H9 (cell line): ENCODE measurements around the gene SOX11. TPM values are rescaled to one million over a fixed set of nuclear protein-coding genes. Genes with fewer than 3 reads are reported as not detected.

Experiments used
- DNase-seq: peaks from one replicate; pipeline ENCODE4 v3.0.0-alpha.2; 2017
- H2AFZ ChIP-seq: one replicate; pipeline ENCODE4 v1.6.1; 2013; ENCODE audit warnings: mild to moderate bottlenecking, low read length, control low read depth, moderate library complexity
- H2AK5ac ChIP-seq: 2 replicates; pipeline ENCODE4 v1.6.1; 2013; ENCODE audit warnings: low read length, control low read depth, mixed read lengths; ENCODE audit not compliant: insufficient read length
- H2BK120ac ChIP-seq: one replicate; pipeline ENCODE4 v1.6.1; 2013; ENCODE audit warnings: low read depth, mild to moderate bottlenecking, low read length, control low read depth, inconsistent platforms; ENCODE audit not compliant: poor library complexity, severe bottlenecking
- H2BK12ac ChIP-seq: 2 replicates; pipeline ENCODE4 v1.6.1; 2013; ENCODE audit warnings: low read length, control low read depth, mixed read lengths, low read depth; ENCODE audit not compliant: insufficient read length
- H2BK15ac ChIP-seq: 2 replicates; pipeline ENCODE4 v1.6.1; 2013; ENCODE audit warnings: low read depth, low read length, control low read depth
- H2BK20ac ChIP-seq: one replicate; pipeline ENCODE4 v1.6.1; 2013; ENCODE audit warnings: low read depth, mild to moderate bottlenecking, low read length, control low read depth, inconsistent platforms; ENCODE audit not compliant: poor library complexity, severe bottlenecking
- H2BK5ac ChIP-seq: 2 replicates; pipeline ENCODE4 v1.6.1; 2013; ENCODE audit warnings: low read length, control low read depth, mixed read lengths; ENCODE audit not compliant: insufficient read length
- H3K14ac ChIP-seq: 2 replicates; pipeline ENCODE4 v1.6.1; 2013; ENCODE audit warnings: low read length, control low read depth; ENCODE audit not compliant: insufficient read depth
- H3K18ac ChIP-seq: 2 replicates; pipeline ENCODE4 v1.6.1; 2013; ENCODE audit warnings: low read depth, mild to moderate bottlenecking, mixed read lengths, low read length, control low read depth; ENCODE audit not compliant: insufficient read length
- H3K23ac ChIP-seq: 2 replicates; pipeline ENCODE4 v1.6.1; 2013; ENCODE audit warnings: low read length, control low read depth, mixed read lengths, low read depth; ENCODE audit not compliant: insufficient read length
- H3K23me2 ChIP-seq: 2 replicates; pipeline ENCODE4 v1.6.1; 2013; ENCODE audit warnings: low read depth, mild to moderate bottlenecking, mixed read lengths, low read length, control low read depth; ENCODE audit not compliant: insufficient read length, poor library complexity, severe bottlenecking
- H3K27ac ChIP-seq: 2 replicates; pipeline ENCODE4 v1.5.1; 2013; ENCODE audit warnings: low read length, control low read depth, mixed read lengths, low read depth; ENCODE audit not compliant: insufficient read length
- H3K27me3 ChIP-seq: 2 replicates; pipeline ENCODE4 v1.6.1; 2013; ENCODE audit warnings: low read length, control low read depth, inconsistent platforms; ENCODE audit not compliant: insufficient read depth
- H3K4ac ChIP-seq: 2 replicates; pipeline ENCODE4 v1.6.1; 2013; ENCODE audit warnings: low read depth, mild to moderate bottlenecking, control low read depth, inconsistent platforms, low read length, moderate library complexity
- H3K4me1 ChIP-seq: 2 replicates; pipeline ENCODE4 v1.6.1; 2013; ENCODE audit warnings: low read length, control low read depth, inconsistent platforms; ENCODE audit not compliant: insufficient read depth
- H3K4me2 ChIP-seq: 2 replicates; pipeline ENCODE4 v1.6.1; 2013; ENCODE audit warnings: low read length, control low read depth, mixed read lengths; ENCODE audit not compliant: insufficient read length, insufficient read depth
- H3K56ac ChIP-seq: 2 replicates; pipeline ENCODE4 v1.6.1; 2013; ENCODE audit warnings: low read depth, mild to moderate bottlenecking, mixed read lengths, low read length, control low read depth; ENCODE audit not compliant: insufficient read length
- H3K79me1 ChIP-seq: 2 replicates; pipeline ENCODE4 v1.6.1; 2013; ENCODE audit warnings: low read depth, mild to moderate bottlenecking, moderate library complexity, low read length, control low read depth, inconsistent platforms; ENCODE audit not compliant: insufficient read depth, poor library complexity, severe bottlenecking
- H3K79me2 ChIP-seq: 2 replicates; pipeline ENCODE4 v1.6.1; 2013; ENCODE audit warnings: low read length, control low read depth, inconsistent platforms; ENCODE audit not compliant: insufficient read depth
- H3K9ac ChIP-seq: 2 replicates; pipeline ENCODE4 v1.6.1; 2013; ENCODE audit warnings: low read length, control low read depth, mixed read lengths; ENCODE audit not compliant: insufficient read length; ENCODE audit errors: extremely low read depth
- H3K9me3 ChIP-seq: one replicate; pipeline ENCODE4 v1.6.1; 2013; ENCODE audit warnings: low read depth, low read length, inconsistent platforms; ENCODE audit not compliant: control insufficient read depth
- H3T11ph ChIP-seq: one replicate; pipeline ENCODE4 v1.6.1; 2013; ENCODE audit warnings: mild to moderate bottlenecking, low read length, control low read depth, inconsistent platforms
- H4K20me1 ChIP-seq: one replicate; pipeline ENCODE4 v1.6.1; 2013; ENCODE audit not compliant: control insufficient read depth, insufficient read length, insufficient read depth
- H4K5ac ChIP-seq: 2 replicates; pipeline ENCODE4 v1.6.1; 2013; ENCODE audit warnings: low read depth, mild to moderate bottlenecking, mixed read lengths, low read length, control low read depth; ENCODE audit not compliant: insufficient read length
- H4K8ac ChIP-seq: replicated peaks from 2 replicates; pipeline ENCODE4 v1.6.1; 2013; ENCODE audit warnings: low read length, control low read depth, mixed read lengths, low read depth; ENCODE audit not compliant: insufficient read length
- H4K91ac ChIP-seq: 2 replicates; pipeline ENCODE4 v1.6.1; 2013; ENCODE audit warnings: low read depth, mild to moderate bottlenecking, moderate library complexity, mixed read lengths, low read length, control low read depth; ENCODE audit not compliant: insufficient read length
- H3K27ac Mint-ChIP-seq, 3 experiments: 2 replicates in 2 of 3; 3 replicates in 1 of 3; pipeline ENCODE4 v1.8.0; 2020 to 2021; ENCODE audit warnings: mixed read lengths in 3 of 3, mild to moderate bottlenecking in 1 of 3, moderate library complexity in 1 of 3
- H3K27me3 Mint-ChIP-seq: 2 replicates; pipeline ENCODE4 v1.8.0; 2021; ENCODE audit warnings: low read depth, mild to moderate bottlenecking, moderate library complexity, mixed read lengths
- H3K36me3 Mint-ChIP-seq, 3 experiments: 2 replicates in 2 of 3; 3 replicates in 1 of 3; pipeline ENCODE4 v1.8.0; 2020 to 2021; ENCODE audit warnings: low read depth in 3 of 3, mixed read lengths in 3 of 3; ENCODE audit not compliant: insufficient read depth in 1 of 3
- H3K4me1 Mint-ChIP-seq, 2 experiments: 2 replicates each; pipeline ENCODE4 v1.8.0; 2020; ENCODE audit warnings: mixed read lengths in 2 of 2
- H3K4me3 Mint-ChIP-seq, 2 experiments: 2 replicates in 1 of 2; 3 replicates in 1 of 2; pipeline ENCODE4 v1.8.0; 2020 to 2021; ENCODE audit warnings: mild to moderate bottlenecking in 2 of 2, mixed read lengths in 2 of 2, moderate library complexity in 1 of 2
- H3K9me3 Mint-ChIP-seq, 2 experiments: 2 replicates in 1 of 2; 3 replicates in 1 of 2; pipeline ENCODE4 v1.8.0; 2020; ENCODE audit warnings: mild to moderate bottlenecking in 2 of 2, mixed read lengths in 2 of 2, moderate library complexity in 1 of 2
- WGBS: extraction: QIAGEN DNeasy Blood & Tissue Kit; methylation state at CpG from one replicate; pipeline ENCODE4 v1.1.7; 2013; ENCODE audit warnings: missing lambda C conversion rate, low lambda C conversion rate, mixed read lengths; ENCODE audit not compliant: insufficient read length; ENCODE audit errors: extremely low coverage; 5-methylcytosine and 5-hydroxymethylcytosine counted together
- total RNA-seq: library from RNA; stranded (reverse); gene quantifications from 2 replicates; pipeline ENCODE4 v1.2.1, GENCODE V29; 2021
- TF ChIP-seq, protein P1 (sequence below): fragments of 200-600 bp; sonication (generic); conservative IDR thresholded peaks from 3 replicates; pipeline ENCODE4 v1.8.0; 2021; ENCODE audit warnings: antibody characterized with exemption, mild to moderate bottlenecking

The SOX11 gene
- total RNA-seq, 1 experiment from 2014 or later, result 43.8 TPM

- Histone ChIP-seq H4K8ac (no peak overlapping the region), H3K4me2 (no peak overlapping the region), H3K27me3 (no peaks in the 10 kb centered on the region), H3K56ac (no peak overlapping the region), H3K27ac (no peak overlapping the region), H4K91ac (no peak overlapping the region), H3K14ac (no peak overlapping the region), H2AFZ (no peak overlapping the region), H3K4ac (no peak overlapping the region), H3K4me1 (no peaks in the 10 kb centered on the region), H4K20me1 (no peaks in the 10 kb centered on the region), H2BK120ac (no peak overlapping the region), H3K79me1 (no peaks in the 10 kb centered on the region), H2BK20ac (no peak overlapping the region), H3T11ph (no peak overlapping the region), H2BK12ac (no peak overlapping the region), H2BK5ac (no peak overlapping the region), H3K9ac (no peak overlapping the region), H3K23me2 (peaks cover 2% of the 10 kb centered on the region), H2AK5ac (no peak overlapping the region), H3K23ac (no peak overlapping the region), H4K5ac (no peak overlapping the region), H3K18ac (no peak overlapping the region), H3K9me3 (no peaks in the 10 kb centered on the region), H2BK15ac (no peak overlapping the region), H3K79me2 (no peaks in the 10 kb centered on the region)
- Mint-ChIP-seq H3K27ac (no peak overlapping the region), H3K9me3 (peaks cover 0 to 3% of the 10 kb centered on the region in 2 experiments; a peak in 1 of 5 replicates), H3K4me3 (no peak overlapping the region), H3K27me3 (no peaks in the 10 kb centered on the region; the same call in 1 of the 2 replicates), H3K36me3 (peaks cover 0 to 11% (median 4%) of the 10 kb centered on the region in 3 experiments; a peak in 6 of 7 replicates), H3K4me1 (peaks cover 14 to 24% of the 10 kb centered on the region in 2 experiments)
- no CpG with 5 or more reads among the region's 9 CpGs for WGBS
- DNase-seq, result no peak
- TF ChIP-seq, protein P1, sequence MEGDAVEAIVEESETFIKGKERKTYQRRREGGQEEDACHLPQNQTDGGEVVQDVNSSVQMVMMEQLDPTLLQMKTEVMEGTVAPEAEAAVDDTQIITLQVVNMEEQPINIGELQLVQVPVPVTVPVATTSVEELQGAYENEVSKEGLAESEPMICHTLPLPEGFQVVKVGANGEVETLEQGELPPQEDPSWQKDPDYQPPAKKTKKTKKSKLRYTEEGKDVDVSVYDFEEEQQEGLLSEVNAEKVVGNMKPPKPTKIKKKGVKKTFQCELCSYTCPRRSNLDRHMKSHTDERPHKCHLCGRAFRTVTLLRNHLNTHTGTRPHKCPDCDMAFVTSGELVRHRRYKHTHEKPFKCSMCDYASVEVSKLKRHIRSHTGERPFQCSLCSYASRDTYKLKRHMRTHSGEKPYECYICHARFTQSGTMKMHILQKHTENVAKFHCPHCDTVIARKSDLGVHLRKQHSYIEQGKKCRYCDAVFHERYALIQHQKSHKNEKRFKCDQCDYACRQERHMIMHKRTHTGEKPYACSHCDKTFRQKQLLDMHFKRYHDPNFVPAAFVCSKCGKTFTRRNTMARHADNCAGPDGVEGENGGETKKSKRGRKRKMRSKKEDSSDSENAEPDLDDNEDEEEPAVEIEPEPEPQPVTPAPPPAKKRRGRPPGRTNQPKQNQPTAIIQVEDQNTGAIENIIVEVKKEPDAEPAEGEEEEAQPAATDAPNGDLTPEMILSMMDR, result no peak
Observed at GRCh38 chr2:5685225-5685624, 7.0 kb upstream of the SOX11 start.
